DOHH2 (cell line): ENCODE results near the gene LAPTM5.

Experiments
- H3F3A ChIP-seq: fragments of 200-600 bp; sonication (generic), shearing (Covaris generic); 2 replicates; pipeline ENCODE4 v1.6.0; 2016; ENCODE audit warnings: antibody characterized with exemption, mild to moderate bottlenecking; ENCODE audit not compliant: control insufficient read depth, insufficient read depth
- H3K27ac ChIP-seq: fragments of 200-600 bp; sonication (generic); 2 replicates; pipeline ENCODE4 v1.5.1; 2014; ENCODE audit warnings: low read depth, mild to moderate bottlenecking, low read length, moderate library complexity
- H3K27me3 ChIP-seq: fragments of 200-600 bp; sonication (generic); 2 replicates; pipeline ENCODE4 v1.6.1; 2014; ENCODE audit warnings: mild to moderate bottlenecking, low read length, mixed read lengths; ENCODE audit not compliant: control insufficient read depth
- H3K36me3 ChIP-seq: fragments of 200-600 bp; sonication (generic); 2 replicates; pipeline ENCODE4 v1.6.1; 2014; ENCODE audit warnings: mild to moderate bottlenecking, low read length, moderate library complexity, mixed read lengths; ENCODE audit not compliant: control insufficient read depth
- H3K4me1 ChIP-seq: fragments of 200-600 bp; sonication (generic); 2 replicates; pipeline ENCODE4 v1.6.1; 2014; ENCODE audit warnings: mild to moderate bottlenecking, low read length, mixed read lengths; ENCODE audit not compliant: control insufficient read depth
- H3K4me2 ChIP-seq: fragments of 200-600 bp; sonication (generic); 2 replicates; pipeline ENCODE4 v1.6.0; 2014; ENCODE audit warnings: mild to moderate bottlenecking, low read length, moderate library complexity
- H3K4me3 ChIP-seq: fragments of 200-600 bp; sonication (generic); 2 replicates; pipeline ENCODE4 v1.5.1; 2014; ENCODE audit warnings: mild to moderate bottlenecking, low read length, mixed read lengths
- H3K79me2 ChIP-seq: fragments of 200-600 bp; sonication (generic); 2 replicates; pipeline ENCODE4 v1.6.1; 2014; ENCODE audit warnings: mild to moderate bottlenecking, low read length, mixed read lengths; ENCODE audit not compliant: control insufficient read depth
- H3K9me2 ChIP-seq: fragments of 200-600 bp; sonication (generic); replicated peaks from 2 replicates; pipeline ENCODE4 v1.6.1; 2014; ENCODE audit warnings: mild to moderate bottlenecking, low read length, mixed read lengths; ENCODE audit not compliant: control insufficient read depth
- H3K9me3 ChIP-seq: fragments of 200-600 bp; sonication (generic); 2 replicates; pipeline ENCODE4 v1.6.1; 2014; ENCODE audit warnings: antibody characterized with exemption, low read length, mixed read lengths; ENCODE audit not compliant: control insufficient read depth, insufficient read depth
- H4K20me1 ChIP-seq: fragments of 200-600 bp; sonication (generic); 2 replicates; pipeline ENCODE4 v1.6.0; 2014; ENCODE audit warnings: low read depth, mild to moderate bottlenecking, antibody characterized with exemption, low read length, moderate library complexity; ENCODE audit not compliant: control insufficient read depth, insufficient read depth
- CTCF ChIP-seq: fragments of 200-600 bp; sonication (generic); IDR thresholded peaks from one replicate; pipeline ENCODE4 v1.5.1; 2014; ENCODE audit warnings: antibody characterized with exemption, mild to moderate bottlenecking, low read depth, low read length; ENCODE audit not compliant: poor library complexity, severe bottlenecking
- EZH2phosphoT487 ChIP-seq: fragments of 200-600 bp; sonication (generic); IDR thresholded peaks from 2 replicates; pipeline ENCODE4 v1.6.1; 2017; ENCODE audit warnings: borderline replicate concordance, mild to moderate bottlenecking, antibody characterized with exemption, low read length, moderate library complexity, mixed read lengths

LAPTM5 gene

GRCh38 chr1:30708361-30708728 is 49.2 kb downstream of the LAPTM5 start:
- H3K4me3 ChIP-seq = no peak overlapping the region
- H3K9me3 ChIP-seq = no peaks in the 10 kb centered on the region
- H3F3A ChIP-seq = no peaks in the 10 kb centered on the region
- no peaks in the 10 kb centered on the region for H3K4me1 ChIP-seq
- H3K36me3 ChIP-seq = no peaks in the 10 kb centered on the region
- H3K27ac ChIP-seq = no peak overlapping the region
- TF ChIP-seq EZH2phosphoT487 = no peak
- TF ChIP-seq CTCF = no peak
- peaks cover 19% of the 10 kb centered on the region; the same call in 1 of the 2 replicates for H3K27me3 ChIP-seq
- H3K9me2 ChIP-seq = no peaks in the 10 kb centered on the region
- H4K20me1 ChIP-seq = no peaks in the 10 kb centered on the region
- no peak overlapping the region for H3K4me2 ChIP-seq
- no peaks in the 10 kb centered on the region for H3K79me2 ChIP-seq

- Histone ChIP-seq H3K4me3 (no peak overlapping the region), H3K4me2 (no peak overlapping the region), H3F3A (no peaks in the 10 kb centered on the region), H3K9me3 (no peaks in the 10 kb centered on the region), H4K20me1 (no peaks in the 10 kb centered on the region), H3K27me3 (peaks cover 19% of the 10 kb centered on the region; the same call in 1 of the 2 replicates), H3K36me3 (no peaks in the 10 kb centered on the region), H3K79me2 (no peaks in the 10 kb centered on the region), H3K9me2 (no peaks in the 10 kb centered on the region), H3K27ac (no peak overlapping the region), H3K4me1 (no peaks in the 10 kb centered on the region)
- TF ChIP-seq CTCF = peak; percentile 70
- no peak for TF ChIP-seq EZH2phosphoT487
Observed at GRCh38 chr1:30707412-30708360, 49.9 kb downstream of the LAPTM5 start.

DNA sequence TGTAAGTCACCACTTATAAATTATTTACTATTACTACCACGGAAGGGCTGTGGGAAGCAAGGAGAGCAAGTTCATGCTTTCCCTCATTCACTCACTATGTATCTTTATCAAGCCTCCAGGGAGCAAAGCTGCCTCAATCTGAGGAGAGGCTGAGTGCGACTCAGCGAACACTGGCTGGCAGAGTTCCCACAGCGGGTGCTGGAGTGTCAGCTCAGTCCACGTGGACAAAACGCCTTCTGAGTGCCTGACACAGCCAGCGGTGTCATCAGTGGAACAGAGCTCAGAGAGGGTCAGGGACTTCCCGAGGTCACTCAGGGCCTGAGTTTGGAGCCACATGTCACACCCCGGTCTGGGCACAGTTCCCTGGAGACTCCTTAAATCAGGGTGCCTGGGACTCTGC is 51.0 kb downstream of the LAPTM5 start:
- Histone ChIP-seq H3K4me3 (no peak overlapping the region), H3K4me1 (no peaks in the 10 kb centered on the region), H3K36me3 (no peaks in the 10 kb centered on the region), H3K9me3 (no peaks in the 10 kb centered on the region), H3K27me3 (peaks cover 9% of the 10 kb centered on the region; the same call in 1 of the 2 replicates), H3K79me2 (no peaks in the 10 kb centered on the region), H3F3A (no peaks in the 10 kb centered on the region), H4K20me1 (no peaks in the 10 kb centered on the region), H3K4me2 (no peak overlapping the region), H3K27ac (no peak overlapping the region), H3K9me2 (no peaks in the 10 kb centered on the region)
- TF ChIP-seq CTCF (no peak), EZH2phosphoT487 (no peak)
